GM19468 (cell line): ENCODE results near the gene CHRM1.
"Not testable (repeated sequence)": the region's sequence is repeated elsewhere in the genome, so short reads cannot be mapped to it uniquely, and the experiment has no call there.

Experiments used
- ATAC-seq: cut with Tn5 transposase; IDR thresholded peaks from one replicate; pipeline ENCODE4 v1.9.1; 2021; ENCODE audit warnings: mild to moderate bottlenecking, moderate library complexity, moderate number of reproducible peaks; ENCODE audit not compliant: unreplicated experiment; ENCODE audit errors: extremely low read depth

CHRM1 gene, protein sequence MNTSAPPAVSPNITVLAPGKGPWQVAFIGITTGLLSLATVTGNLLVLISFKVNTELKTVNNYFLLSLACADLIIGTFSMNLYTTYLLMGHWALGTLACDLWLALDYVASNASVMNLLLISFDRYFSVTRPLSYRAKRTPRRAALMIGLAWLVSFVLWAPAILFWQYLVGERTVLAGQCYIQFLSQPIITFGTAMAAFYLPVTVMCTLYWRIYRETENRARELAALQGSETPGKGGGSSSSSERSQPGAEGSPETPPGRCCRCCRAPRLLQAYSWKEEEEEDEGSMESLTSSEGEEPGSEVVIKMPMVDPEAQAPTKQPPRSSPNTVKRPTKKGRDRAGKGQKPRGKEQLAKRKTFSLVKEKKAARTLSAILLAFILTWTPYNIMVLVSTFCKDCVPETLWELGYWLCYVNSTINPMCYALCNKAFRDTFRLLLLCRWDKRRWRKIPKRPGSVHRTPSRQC

DNA sequence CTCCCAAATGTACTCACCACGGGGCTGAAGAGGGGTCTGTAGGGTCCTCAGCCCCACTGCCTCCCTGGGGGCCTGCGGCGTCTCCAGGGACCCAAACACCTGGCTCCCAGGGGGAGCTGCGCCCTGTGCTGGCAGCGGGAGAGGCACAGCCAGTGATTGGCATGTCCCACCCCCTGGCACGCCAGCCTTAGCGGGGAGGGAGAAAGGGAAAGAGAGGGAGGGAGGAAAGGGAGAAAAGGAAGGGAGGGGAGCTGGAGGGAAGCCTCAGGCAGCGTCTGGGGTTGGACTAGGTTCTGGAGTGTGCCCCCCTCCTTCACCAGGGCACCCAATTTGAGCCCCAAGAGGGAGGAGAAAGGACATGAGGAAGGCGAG is at the start of gene CHRM1:
TSS of gene CHRM1 (minus strand) at position 163 of the 372 bp plus-strand sequence. CDS start 10,263 bp downstream, outside the sequence.
- ATAC-seq = no peak

DNA sequence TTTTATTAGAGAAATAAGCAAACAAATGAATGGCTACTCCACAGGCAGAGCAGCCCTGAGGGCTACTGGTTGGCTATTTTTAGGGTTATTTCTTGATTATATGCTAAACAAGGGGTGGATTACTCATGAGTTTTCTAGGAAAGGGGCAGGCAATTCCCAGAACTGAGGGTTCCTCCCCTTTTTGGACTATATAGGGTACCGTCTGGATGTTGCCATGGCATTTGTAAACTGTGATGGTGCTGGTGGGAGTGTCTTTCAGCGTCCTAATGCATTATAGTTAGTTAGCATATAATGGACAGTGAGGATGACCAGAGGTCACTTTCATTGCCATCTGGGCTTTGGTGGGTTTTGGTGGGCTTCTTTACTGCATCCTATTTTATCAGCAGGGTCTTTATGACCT is 44.4 kb upstream of the CHRM1 start:
- no peak for ATAC-seq

DNA sequence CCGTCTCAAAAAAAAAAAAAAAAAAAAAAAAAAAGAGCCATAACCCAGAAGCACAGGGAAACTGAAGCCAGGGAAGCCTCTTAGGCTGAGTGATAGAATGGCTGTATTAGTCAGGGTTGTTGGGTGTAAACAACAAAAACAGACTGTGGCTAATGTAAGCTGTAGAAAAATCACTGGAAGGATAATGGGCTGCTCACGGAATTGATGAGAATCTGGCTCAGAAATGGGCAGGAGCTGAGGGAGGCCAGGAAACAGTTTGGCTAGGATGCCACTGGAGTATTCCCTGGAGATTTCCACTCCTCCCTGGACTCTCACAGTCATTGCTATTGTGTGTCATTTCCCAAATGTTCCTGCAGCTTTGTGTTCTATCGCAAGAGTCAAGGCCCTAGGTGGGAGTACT is 41.2 kb upstream of the CHRM1 start:
- no peak for ATAC-seq

DNA sequence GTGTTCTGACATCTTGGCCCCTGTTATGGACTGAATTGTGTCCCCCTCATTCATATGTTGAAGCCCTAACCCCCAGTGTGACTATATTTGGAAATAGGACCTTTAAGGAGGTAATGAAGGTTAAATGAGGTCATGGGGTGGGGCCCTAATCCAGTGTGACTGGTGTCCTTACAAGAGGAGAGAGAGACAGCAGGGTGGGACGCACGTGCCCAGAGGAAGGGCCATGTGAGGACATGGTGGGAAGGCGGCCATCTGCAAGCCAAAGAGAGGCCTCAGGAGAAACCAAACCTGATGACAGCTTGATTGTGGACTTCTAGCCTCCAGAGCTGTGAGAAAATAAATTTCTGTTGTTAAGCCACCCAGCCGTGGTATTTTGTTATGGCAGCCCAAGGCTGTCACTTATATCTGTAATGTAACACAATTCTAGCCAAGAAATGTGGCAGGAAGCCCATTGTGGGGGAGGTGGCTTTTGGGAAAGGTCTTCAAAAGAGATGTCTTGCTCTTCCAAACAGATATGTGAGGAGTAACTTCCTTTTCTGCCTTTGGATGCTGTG is 39.9 kb upstream of the CHRM1 start:
- ATAC-seq = no peak

DNA sequence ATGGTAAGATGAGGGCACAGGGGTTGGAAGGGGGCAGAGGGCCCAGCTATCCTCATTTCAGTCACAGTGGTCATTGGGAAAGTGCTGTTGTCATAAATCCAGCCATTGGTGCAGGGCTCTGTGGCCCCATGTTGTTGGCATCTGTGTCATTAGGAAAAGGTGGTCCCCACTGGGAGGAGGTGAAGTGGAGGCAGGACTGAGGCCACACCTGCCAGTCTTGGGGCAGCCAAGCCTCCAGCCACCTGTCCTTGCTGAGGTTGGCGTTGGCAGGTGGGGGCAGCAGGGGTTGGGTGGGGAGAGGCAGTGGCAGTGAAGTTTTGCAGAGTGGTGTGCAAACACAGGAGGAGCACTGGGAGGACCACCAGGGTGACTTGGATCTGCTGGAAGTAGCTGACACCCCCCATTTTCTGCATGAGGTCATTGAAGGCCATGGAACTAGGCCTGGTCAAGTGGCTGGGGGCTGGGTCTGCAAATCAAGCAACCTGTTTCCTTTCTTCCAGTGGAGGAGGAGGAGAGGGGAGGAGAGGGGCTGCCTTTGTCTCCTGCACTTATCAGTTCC is 38.3 kb upstream of the CHRM1 start:
- ATAC-seq = no peak

DNA sequence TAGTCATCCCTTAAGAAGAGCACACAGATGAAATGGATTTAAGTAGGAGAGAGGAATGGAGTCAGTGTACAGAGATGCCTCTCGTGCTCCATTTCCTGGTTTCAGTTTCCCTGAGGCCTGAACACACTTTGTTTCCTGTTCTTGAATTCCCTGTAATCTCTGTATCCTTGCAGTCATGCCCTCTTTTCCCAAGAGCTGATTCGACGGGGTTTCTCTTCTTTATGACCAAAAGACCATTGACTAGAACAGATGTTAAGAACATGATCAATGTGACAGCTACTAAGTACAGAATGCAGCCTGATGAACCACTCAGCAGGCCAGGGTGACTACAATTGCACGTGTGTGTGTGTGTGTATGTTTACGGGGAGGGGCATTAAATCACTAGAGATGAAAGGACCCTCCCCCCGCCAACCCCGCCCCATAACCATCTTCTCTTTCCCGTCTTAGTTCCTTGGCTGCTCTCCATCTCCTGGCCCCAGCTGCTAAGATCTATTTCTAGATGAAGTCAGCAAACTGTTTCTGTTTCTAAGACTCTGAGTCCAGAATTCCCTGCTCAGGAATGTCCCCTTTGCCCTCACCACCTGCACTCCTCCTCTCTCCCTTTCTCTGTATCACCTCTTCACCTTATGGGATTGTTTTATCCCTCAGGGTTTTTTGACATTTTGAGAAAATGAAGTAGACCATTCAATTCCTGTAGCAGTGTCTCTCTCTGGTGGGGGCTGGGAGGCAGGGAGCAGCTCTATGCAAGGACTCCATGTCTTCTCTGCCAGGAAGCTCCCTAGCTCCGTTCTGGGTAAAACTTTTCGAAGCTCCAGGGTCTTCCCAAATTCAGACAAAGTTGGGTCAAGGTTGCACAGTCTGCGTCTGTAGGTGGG is 37.6 kb upstream of the CHRM1 start:
- ATAC-seq = no peak

DNA sequence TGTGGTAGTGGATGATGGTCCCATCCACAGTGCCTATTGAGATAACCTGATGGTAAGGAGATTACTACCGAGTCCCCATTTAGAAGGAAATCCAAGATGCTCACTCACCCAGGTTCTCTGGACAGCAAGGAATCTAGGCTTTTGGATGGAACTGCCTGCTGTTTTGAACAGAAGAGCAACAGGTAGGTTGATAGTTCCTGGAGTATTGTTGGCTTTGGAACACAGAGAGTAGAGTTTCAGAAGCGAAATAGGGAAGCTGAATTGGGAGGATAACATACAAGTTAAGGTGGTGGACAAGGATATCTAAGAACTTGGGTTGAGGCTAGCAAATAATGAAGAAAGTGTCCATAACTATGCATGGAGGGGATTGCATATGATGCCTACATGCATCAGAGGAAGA is 36.0 kb upstream of the CHRM1 start:
- no peak for ATAC-seq

DNA sequence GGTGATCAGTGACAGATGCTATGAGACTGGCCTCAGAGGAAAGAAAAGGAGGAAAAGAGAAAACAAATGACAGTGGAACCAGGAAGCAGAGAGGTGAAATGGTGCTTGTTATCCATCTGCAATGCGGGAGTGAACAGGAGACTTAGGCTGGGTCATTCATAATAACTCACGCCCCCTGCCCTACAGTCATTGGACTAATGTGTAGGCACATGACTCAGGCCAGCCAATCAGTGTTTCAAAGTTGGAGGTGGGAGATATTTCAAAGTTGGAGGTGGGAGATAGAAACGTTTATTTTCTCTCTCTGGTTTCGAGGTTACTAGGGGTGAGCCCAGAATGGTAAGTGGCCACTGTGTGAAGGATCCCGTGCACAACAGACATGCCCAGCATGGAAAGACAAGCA is 33.3 kb upstream of the CHRM1 start:
- no peak for ATAC-seq

DNA sequence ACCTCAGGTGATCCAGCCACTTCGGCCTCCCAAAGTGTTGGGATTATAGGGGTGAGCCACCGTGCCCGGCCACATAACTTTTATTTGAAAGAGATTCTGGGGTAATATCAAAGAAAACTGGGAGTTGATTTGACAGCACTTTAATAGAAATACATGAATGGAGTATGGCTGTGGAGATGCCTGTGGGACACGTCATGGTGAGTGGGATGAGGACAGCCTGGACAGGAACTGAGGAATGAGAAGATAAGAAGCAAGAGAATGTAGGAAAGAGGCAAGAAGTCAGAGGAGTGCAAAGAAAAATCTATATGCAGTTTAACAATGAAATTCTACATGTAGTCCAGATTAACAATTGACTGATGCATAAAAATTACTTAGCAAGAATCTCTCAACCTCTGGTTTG is 32.6 kb upstream of the CHRM1 start:
- no peak for ATAC-seq

DNA sequence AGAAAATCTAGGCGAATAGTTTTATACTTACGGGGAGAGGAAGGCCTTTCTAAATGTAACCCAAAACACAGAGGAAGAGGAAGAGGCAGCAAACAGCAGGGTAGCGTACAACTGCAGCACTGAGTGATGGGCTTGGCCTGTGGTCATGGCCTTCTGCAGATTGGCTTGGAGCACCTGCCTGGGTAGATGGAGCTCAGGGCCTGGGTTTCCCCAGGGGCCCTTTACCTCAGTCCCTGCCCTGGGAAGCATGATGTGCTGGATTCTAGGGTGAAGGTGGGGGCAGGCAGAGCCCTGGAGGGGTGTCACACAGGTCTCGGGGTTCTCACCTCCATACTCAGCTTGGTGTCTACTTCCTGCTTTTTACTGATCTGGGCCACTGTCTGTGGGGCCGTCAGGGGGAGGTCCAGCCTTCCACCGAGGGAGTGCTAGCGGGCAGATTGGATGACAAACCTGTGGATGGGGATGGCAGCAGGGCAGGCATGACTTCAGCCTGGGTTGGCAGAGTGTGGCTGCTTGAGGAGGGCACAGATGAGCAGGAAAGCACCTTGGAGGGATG is 27.7 kb upstream of the CHRM1 start:
- no peak for ATAC-seq

DNA sequence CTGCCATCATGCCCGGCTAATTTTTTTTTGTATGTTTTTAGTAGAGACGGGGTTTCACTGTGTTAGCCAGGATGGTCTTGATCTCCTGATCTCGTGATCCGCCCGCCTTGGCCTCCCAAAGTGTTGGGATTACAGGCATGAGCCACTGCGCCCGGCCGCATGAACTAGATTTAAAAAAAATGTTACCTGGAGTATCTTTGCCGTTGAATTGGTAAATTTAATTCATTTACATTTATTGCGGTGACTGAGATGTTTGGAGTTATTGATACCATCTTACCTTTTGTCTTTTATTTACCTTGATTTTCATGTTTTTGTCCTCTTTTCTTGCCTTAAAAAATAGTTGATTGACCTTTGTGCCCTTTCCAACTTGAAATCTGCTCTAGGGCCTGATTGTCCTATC is 24.4 kb upstream of the CHRM1 start:
- not testable (repeated sequence) for ATAC-seq

DNA sequence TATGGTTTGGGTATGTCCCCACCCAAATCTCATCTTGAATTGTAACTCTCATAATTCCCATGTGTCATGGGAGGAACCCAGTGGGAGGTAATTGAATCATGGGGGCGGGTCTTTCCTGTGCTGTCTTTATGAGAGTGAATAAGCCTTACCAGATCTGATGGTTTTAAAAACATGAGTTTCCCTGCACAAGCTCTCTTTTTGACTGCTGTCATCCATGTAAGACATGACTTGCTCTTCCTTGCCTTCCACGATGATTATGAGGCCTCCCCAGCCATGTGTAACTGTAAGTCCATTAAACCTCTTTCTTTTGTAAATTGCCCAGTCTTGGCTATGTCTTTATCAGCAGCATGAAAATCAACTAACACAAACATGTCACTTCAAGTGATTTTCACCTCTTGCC is 16.4 kb upstream of the CHRM1 start:
- ATAC-seq = not testable (repeated sequence)

DNA sequence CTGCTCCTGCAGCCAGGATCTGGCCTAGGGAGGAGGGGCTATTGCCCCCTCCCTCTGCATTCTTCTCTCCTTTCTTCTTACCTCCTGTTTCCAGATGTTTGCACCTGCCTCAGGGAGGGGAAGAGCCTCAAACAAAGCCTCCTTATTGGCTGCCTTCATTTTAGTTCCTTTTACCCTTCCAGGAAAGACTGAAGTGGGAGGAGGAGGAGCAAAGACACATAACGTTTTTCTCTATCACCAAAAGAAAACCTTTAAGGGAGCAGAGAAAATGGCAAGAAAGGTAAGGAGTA is 13.3 kb upstream of the CHRM1 start:
- no peak for ATAC-seq

DNA sequence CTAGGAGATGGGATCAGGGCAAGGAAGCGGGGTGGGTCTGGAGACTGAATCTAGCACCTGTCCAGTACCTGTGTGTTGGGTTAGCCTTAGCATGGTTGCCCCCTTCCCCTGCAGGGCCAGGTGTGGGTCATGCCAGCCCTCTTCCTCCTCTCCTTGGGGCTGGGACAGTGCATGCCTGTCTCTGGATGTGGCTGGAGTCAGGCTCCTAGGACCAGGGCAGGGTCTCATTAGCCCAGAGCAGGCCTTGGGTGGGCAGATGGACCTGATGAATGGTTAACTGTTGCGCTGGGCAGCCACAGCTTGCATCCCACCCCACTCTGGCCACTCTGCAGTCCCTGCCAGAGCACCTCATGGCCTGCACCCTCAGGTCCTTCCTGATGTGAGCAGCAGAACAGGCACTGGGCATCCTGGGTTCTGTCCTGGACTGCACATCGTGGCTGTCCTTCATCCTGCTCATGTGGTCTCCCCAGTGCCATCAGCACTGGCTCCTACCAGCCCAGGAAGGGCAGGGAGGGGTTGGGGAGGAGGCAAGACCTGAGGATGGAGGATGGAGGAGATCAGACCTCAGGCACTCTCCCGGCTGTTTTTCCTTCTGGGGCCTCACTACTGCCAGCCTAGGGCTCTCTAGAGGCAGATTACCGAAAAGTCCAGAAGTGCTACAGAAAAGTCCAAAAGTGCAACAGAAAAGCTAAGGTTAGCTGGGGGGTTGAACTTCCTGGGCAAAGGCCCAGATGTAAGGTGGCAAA is 12.8 kb upstream of the CHRM1 start:
- ATAC-seq = no peak

DNA sequence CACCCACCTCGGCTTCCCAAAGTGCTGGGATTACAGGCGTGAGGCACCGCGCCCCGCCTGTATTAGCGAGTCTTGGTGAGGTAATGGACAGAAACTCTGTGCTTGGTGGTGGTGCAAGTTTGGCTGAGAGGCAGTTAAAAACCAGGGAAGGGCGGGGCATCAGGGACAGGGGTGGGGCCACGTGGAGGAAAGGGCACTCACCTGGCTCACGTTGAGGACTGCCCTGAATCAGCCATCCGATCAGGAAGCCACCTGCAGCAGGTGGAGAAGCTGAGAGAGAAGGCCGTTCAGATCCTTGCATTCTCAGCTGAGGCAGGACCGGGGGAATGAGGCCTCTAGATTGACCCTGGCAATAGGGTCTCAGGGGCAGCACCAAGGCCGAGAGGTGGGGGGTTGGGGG is 12.1 kb upstream of the CHRM1 start:
- no peak for ATAC-seq

DNA sequence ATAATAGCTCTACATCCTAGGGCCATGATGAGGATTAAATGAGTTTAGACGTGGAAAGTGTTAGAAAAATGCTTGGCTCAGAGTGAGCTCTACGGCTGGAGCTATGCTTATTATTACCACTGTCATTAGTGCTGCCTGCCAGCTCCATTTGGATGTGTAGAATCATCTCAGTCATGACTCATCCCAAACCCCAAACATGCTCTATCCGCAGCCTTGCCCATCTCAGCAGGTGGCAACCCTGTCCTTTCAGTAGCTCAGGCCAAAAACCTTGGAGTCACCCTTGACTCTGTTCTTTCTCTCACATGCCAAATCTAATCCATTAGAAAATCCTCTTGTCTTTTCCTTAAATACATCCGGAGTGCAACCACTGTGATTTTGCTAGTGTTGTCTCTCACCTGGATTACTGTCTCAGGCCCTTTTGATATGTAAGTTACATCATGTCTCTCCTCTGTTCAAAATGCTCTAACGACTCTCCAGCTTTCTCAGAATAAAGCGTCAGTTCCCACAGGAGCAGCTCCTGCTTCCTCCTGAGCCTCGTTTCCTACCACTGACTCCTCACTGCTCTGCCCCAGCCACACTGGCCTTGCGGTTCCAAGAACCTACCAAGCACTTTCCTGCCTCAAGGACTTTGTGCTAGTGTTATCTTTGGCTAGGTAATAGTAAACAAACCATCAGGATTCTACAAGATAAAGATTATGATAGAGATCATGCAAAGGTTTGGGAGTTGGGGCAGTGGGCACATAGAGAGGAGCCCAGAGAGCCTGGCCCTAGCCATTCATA is 10.5 kb upstream of the CHRM1 start:
- ATAC-seq = no peak

DNA sequence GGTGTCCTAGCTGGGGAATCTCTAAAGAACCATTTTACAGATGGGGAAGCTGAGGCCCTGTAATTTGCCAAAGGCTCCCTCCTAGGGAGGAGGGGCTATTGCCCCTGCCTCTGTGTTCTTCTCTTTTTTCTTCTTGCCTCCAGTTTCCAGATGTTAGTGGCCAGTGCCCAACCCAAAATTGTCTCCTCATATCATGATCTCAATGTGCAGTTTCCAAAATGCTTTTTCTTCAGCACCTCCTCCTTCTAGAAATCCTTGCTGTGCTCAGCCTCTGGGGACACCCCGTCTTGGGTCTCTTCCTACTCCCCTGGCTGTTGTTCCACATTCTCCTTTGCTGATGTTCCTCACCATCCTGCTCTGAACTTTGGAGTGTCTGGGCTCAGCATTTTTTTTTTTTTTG is 9.5 kb upstream of the CHRM1 start:
- ATAC-seq = no peak

DNA sequence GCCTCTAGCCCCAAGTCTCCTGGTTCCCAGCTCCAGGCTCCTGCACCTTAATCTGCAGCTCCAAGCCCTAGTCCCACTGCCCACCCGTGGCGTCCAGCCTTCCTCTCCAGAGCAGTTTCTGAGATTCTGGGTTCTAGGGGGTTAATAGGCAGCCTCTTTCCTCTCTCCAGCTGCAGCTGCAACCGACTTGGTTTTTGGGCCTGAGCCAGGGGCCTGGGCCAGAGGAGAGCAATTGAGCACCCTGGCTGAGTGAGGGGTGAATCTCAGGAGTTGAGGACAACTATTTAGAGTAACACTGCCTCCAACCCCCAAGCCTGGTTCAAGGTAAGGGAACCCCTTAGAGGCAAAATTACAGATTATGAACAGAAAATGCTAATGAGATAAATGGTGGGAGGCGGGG is 9.0 kb upstream of the CHRM1 start:
- no peak for ATAC-seq

DNA sequence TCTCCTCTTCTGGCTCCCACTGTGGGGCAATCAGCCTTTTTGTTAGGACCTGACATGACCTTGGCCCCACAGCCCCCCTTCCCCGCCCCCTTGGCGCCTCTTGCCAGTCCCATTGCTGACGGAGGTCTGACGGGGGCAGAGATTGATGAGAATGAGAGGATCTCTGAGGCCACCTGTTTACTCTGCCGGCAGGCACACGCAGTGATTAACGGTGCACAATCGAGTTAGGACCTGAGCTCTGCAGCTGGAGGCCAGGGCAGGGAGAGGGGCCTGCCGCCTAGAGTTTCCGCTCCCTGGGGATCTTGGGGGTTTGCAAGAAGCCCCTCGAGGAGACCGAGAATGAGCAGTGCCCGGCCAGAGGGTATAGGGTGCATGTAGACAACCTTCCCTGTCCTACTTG is 6.8 kb upstream of the CHRM1 start:
- no peak for ATAC-seq
